ENCODE results near the gene FLNB. TPM values are rescaled to one million over a fixed set of nuclear protein-coding genes. Genes with fewer than 3 reads are reported as not detected.

Gene FLNB
- 225 and 241 TPM in 2 replicates for total RNA-seq (2014; rRNA removed; shearing (Covaris generic))

DNA sequence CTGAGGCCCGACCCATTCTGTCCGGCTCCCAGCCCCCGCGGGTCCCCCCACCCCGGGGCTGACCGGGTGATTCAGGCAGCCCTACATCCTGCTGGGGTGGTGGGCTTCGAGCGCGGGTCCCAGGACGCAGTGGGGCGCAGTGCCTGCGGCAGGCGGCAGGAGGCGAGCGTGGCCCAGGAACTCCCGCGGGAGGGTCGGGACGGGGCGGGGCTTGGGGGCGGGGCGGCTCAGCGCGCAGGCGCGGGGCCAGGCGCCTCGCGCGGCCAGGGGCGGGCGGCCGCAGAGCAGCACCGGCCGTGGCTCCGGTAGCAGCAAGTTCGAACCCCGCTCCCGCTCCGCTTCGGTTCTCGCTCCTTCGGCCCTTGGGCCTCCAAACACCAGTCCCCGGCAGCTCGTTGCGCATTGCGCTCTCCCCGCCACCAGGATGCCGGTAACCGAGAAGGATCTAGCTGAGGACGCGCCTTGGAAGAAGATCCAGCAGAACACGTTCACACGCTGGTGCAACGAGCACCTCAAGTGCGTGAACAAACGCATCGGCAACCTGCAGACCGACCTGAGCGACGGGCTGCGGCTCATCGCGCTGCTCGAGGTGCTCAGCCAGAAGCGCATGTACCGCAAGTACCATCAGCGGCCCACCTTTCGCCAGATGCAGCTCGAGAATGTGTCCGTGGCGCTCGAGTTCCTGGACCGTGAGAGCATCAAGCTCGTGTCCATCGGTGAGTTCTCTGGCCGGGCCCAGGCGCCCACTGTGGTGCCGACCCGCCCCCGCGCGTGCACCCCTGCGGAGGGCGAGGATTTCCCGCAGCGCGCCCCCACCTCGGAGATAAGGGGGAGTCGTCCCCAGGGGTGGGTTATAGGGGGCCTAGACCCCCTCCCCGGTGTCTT lies at the start of gene FLNB:
Gene FLNB, plus strand, starts transcription at position 282 of the 885 bp plus-strand sequence. Its CDS starts 143 bp downstream, at position 425.
- peak; percentile 66 for DNase-seq (ENCODE audit: low spot score)

DNA sequence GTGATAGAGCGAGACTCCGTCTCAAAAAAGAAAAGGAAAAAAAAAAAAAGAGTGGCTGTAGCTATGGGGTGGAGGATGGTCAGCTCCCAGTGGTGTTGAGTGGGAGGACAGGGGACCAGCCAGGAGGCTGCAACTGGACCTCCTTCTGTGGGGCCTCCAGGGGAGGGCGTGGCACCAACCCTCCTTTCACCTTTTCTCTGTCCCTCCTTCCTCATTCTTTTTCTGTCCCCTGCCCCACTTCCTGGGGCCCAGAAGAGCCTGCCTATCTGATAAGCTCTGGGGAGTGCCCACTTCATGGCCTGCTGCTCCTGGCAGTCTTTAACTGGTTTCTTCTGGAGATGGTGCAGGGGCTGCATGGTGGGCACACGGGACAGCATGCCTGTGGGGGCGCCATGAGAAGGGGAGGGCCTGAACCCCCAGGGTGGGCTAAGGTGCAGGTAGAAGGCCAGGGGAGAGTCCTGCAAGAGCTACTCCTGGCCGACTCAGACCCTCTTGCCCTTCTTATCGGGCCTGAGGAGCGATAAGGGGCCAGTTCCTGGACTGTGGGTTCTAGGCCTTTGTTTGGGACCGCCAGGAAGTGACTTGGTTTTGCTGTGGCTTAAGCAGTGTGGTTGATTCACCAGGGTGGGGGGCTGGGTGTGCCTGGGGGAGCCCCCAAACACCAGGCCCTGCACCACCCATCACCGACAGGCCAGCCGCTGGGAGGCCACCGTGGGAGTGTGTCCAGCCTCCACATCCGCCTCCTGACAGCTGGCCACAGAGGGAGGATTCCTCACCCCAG lies 49.4 kb upstream of the FLNB start:
- DNase-seq (ENCODE audit: low spot score): no peak

- DNase-seq (ENCODE audit: low spot score): peak; percentile 22
Measured at GRCh38 chr3:57959423-57960173, 48.6 kb upstream of the FLNB start.

DNA sequence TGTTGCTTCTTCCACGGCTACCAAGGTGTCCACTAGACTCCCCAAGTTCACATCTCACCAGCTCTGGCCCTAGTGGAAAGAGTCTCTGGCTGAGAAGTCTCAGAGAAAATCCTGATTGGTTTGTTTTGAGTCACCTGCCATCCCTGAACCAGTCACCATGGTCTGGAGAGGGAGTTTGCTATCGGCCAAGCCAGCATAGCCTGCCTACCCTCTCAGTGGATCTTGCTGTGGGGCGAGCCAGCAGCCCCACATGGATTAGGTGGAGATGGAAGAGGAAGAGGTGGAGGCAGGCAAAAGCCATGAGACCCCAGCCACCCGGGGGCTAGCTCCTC lies 48.1 kb upstream of the FLNB start:
- DNase-seq (ENCODE audit: low spot score): no peak

DNA sequence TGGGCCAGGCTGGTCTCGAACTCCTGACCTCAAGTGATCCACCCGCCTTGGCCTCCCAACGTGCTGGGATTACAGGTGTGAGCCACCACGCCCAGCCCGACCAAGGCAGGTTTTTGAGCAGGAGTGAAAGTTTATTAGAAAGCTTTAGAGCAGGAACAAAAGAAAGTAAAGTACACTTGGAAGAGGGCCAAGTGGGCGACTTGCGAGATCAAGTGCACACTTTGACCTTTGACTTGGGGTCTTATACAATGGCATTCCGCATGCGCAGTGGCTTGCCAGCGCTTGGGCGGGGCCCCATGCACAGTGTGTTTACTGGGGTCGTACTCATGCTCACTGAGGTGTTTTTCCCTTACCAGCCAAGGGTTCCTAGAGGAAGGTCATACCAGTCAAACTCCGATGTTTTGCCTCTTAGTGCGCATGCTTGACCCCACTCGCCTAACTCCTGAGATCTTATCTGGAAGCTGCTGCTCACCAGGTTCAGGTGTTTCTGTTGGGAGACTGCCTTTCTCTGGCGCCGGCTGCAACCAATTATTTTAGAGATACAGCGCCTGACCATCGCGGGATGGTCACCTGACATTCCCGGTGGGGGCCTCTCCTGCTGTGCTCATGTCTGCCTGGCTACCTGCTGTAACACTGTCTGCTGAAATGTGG lies 46.9 kb upstream of the FLNB start:
- no peak for DNase-seq (ENCODE audit: low spot score)

GRCh38 chr3:57961828-57962447 lies 46.3 kb upstream of the FLNB start:
- DNase-seq (ENCODE audit: low spot score): peak; percentile 62

GRCh38 chr3:57962448-57962834 lies 45.8 kb upstream of the FLNB start:
- DNase-seq (ENCODE audit: low spot score): no peak

DNA sequence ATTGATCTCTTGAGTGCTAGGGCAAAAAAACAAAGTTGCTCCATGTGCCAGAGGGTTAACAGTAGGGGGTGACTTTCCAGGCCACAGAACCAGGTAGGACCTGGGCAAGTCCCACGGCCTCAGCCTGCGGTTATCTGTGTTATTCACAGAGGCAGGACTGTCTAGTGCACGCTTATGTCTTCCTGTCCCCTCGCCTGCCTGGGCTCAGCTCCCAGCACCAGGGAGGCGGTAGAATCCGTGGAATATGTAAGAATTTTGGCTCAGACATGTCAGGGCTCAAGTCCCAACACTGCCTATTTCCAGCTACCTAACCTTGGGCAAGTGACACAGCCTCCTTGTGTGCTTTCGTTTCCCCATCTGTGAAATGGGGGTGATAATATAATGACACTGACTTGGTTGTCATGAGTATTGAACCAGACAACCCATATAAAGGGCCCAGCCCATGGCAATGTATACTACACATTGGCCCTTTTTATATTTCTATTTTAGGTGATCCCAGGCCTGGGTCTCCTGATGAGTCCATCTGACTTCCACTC lies 44.3 kb upstream of the FLNB start:
- no peak for DNase-seq (ENCODE audit: low spot score)

DNA sequence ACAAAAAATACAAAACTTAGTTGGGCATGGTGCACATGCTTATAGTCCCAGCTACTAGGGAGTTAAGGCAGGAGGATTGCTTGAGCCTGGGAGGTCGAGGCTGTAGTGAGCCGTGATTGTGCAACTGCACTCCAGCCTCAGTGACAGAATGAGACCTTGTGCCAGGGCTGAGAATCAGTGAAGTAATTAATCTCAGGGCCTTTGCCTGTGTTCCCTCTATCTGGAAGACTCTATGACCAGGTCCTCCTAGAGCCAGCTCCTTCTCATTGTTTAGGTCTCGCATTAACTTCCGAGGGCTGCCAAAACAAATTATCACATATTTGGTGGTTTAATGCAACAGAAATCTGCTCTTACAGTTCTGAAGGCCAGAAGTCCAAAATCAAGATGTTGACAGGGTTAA lies 41.4 kb upstream of the FLNB start:
- DNase-seq (ENCODE audit: low spot score): no peak

DNA sequence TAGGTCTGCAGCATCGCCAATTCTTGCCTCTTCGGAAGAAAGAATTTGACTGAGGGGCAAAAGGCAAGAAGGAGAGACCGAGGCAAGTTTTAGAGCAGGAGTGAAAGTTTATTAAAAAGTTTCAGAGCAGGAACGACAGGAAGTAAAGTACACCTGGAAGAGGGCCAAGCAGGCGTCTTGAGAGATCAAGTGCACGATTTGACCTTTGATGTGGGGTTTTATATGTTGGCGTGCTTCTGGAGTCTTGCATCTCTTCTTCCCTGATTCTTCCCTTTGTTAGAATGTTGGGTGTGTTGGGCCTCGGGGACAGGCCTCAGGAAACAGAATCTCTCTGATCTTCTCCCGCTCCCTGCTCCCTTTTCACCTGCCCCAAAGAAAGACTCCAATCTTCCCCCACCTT lies 40.6 kb upstream of the FLNB start:
- DNase-seq (ENCODE audit: low spot score): peak; percentile 63

- DNase-seq (ENCODE audit: low spot score): no peak
Measured at GRCh38 chr3:57968501-57968900, 39.7 kb upstream of the FLNB start.

DNA sequence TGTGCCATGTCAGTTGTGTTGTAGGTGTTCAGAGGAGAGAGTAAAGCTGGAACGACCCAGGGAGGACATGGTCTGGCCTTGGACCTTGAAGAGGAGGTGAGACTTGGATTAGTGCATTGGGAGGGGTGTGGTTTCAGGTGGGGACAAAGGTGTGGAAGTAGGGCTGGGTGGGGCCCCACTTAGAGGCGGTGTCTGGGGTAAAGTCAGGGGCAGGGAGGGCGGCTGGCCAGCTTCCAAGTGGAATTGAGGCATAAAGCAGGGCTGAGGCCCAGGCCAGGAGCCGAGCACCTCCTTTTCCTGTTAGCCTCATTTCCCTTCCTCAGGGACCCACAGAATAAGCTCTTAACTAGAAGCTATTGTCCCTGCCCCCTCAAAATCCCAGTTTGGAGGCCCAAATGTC lies 36.2 kb upstream of the FLNB start:
- DNase-seq (ENCODE audit: low spot score): peak; percentile 76

DNA sequence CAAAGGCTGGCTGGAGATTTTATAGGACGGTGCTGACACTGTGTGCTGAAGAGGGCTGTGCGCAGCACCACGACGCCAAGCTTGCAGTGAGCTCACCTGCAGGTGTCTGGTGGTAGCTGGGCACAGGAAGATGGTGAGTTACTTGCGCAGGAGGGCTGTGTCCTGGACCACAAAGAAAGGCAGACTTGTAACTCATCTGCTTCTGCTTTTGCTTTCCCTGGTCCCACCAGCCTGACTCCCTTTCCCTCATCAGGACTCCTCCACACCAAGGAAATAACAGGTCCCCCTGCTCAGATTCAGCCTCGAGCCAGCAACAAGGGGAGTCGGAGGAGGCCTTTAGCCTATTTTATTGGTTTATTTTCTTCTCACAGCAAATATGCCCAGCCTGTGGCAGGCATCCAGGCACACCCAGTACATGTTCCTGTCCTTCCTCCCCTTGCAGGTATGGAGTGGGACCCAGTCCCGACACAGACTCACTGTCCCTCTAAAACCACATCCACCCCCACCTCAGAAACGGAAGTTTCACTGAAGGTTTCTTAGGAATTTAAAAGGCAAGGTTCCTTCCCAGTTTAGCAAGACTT lies 35.6 kb upstream of the FLNB start:
- DNase-seq (ENCODE audit: low spot score): peak; percentile 74

DNA sequence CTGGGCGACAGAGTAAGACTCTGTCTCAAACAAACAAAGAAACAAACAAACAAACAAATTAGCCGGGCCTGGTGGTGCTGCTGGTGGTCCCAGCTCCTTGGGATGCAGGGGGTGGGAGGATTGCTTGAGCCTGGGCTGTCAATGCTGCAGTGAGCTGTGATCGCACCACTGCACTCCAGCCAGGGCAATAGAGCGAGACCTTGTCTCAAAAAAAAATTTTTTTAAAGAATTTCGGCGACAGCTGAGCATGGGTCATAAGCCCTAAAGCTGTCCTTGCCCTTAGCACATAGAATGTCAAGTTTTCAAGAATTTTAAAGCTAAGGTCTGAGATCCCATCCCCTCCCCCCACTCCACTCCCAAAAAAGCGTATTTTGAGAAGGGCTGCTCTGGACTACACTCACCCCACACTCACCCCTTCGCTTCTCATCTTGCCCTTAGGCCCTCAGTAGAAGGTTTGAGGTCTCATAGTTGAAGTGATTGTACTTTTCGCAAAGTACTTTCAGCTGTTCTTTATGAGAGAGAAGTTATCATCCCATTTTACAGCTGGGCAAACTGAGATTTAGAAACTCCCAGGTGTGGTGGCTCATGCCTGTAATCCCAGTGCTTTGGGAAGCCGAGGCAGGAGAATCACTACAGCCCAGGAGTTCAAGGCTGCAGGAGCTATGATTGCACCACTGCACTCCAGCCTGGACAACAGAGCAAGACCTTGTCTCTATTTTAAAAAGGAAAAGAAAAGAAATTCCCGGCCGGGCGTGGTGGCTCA lies 34.3 kb upstream of the FLNB start:
- no peak for DNase-seq (ENCODE audit: low spot score)

DNA sequence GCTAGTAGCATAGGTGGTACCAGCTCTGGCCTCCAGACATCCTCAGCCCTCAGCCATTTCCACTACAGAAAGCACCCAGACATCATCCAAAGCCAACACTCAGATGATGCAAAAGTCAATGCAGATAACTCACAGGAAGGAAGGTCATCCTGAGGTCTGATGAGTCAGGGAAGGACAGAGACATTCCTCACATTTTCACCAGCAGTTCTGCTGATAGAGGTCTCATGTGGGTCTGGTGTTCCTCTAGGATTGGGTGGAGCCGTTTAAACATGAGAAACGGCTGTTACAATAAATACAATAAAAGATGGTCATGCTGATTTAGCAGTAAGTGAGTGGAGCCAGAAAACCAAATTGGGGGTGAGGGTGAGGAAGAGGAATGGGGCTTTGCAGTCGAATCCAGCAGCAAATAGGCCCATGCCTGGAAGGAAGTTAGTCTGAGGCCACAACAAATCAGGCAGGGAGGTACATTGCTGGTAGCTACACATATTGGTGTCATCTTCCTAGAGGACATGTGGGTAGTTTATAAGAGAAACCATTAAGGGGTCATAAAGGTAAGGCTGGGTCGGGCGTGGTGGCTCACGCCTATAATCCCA lies 33.3 kb upstream of the FLNB start:
- DNase-seq (ENCODE audit: low spot score): peak; percentile 42

GRCh38 chr3:57977818-57978235 lies 30.4 kb upstream of the FLNB start:
- DNase-seq (ENCODE audit: low spot score): peak; percentile 71

- peak; percentile 37 for DNase-seq (ENCODE audit: low spot score)
Measured at GRCh38 chr3:57978316-57978715, 29.9 kb upstream of the FLNB start.

DNA sequence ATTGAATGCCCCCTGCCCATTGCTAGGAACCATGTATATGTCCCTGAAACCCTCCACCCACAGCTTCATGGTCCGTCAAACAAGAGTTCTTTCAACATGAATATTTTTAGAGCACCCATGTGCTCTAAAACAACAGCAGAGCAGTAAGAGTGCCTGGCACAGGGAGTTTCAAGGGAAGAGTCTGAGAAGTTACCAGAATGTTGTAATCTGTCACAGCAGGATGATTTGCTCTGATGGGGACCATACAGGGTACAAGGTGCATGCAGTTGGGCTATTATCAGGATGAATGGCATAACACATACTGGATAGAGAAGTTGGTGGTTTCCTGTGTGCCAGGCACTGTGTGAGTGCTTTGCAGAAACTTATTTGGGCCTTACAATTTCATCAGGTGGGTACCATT lies 27.8 kb upstream of the FLNB start:
- no peak for DNase-seq (ENCODE audit: low spot score)

DNA sequence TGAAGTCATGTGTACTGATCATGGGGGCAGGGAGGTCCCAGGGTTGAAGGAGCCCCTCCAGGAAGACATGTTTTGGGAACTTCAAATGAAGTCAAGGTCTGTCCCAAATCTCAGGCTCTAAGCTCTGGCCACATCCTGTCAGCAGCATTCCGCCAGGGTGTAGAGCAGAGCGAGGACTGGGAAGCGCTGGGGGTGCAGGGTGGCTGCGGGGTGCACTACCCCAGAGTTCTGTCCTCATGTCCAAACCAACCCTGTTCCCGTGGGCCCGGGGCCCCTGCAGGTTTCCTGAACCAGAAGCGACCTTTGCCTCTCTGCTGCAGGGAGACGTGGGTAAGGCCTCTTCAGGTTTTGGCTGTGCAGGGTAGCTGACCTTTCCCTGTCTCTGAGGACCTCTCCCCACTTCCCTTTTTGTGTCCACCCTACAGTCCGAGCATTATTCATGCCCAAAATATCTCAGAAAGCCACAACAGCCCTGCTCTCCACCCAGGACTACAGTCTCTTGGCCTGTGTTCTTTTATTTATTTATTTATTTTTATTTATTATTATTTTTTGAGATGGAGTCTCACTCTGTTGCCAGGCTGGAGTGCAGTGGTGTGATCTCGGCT lies 26.6 kb upstream of the FLNB start:
- DNase-seq (ENCODE audit: low spot score): no peak

Measured in HT-29 (cell line).